Right lobe of liver (tissue), 6 donors: ENCODE data around the gene CACHD1. TPM values are rescaled to one million over a fixed set of nuclear protein-coding genes. Genes with fewer than 3 reads are reported as not detected.

Experiments
- ATAC-seq, 4 donors: fragments of 200-7000 bp; cut with Tn5 transposase; one replicate each; pipeline ENCODE4 v1.9.1; 2020; ENCODE audit warnings: mild to moderate bottlenecking in 4 of 4, moderate library complexity in 4 of 4
- DNase-seq, 3 donors: peaks; one replicate each; pipeline ENCODE4 v3.0.0-alpha.2; 2020
- H3K27ac ChIP-seq, 3 donors: fragments of 200-600 bp; one replicate each; pipeline ENCODE4 v1.8.0; 2022
- H3K27me3 ChIP-seq, 2 donors: fragments of 200-600 bp; one replicate each; pipeline ENCODE4 v1.8.0; 2022
- H3K36me3 ChIP-seq, 4 donors: fragments of 200-600 bp; sonication (generic) in 1 of 4; one replicate each; pipeline versions ENCODE4 v1.5.1 to v1.8.0; 2017 to 2022; ENCODE audit warnings: control low read depth in 1 of 4
- H3K4me1 ChIP-seq, 4 donors: fragments of 200-600 bp; sonication (generic) in 1 of 4; one replicate each; pipeline versions ENCODE4 v1.5.1 to v1.8.0; 2017 to 2022; ENCODE audit warnings: control low read depth in 1 of 4
- H3K4me3 ChIP-seq, 3 donors: fragments of 200-600 bp; one replicate each; pipeline ENCODE4 v1.8.0; 2022
- H3K9me3 ChIP-seq, 4 donors: fragments of 200-600 bp; sonication (generic) in 1 of 4; one replicate each; pipeline versions ENCODE4 v1.5.1 to v1.8.0; 2017 to 2022; ENCODE audit warnings: control low read depth in 1 of 4
- CTCF ChIP-seq, 4 donors: fragments of 200-600 bp in 3 of 4; fragments of 450-650 bp in 1 of 4; IDR thresholded peaks; one replicate each; pipeline versions ENCODE4 v1.5.1 to v1.8.0; 2016 to 2022; ENCODE audit warnings: antibody characterized with exemption in 4 of 4, mild to moderate bottlenecking in 2 of 4
- POLR2A ChIP-seq: fragments of 450-650 bp; IDR thresholded peaks from one replicate; pipeline ENCODE4 v1.6.1; 2017; ENCODE audit warnings: antibody characterized with exemption, mild to moderate bottlenecking
- WGBS: methylation state at CpG from one replicate; pipeline ENCODE4 v1.1.6; 2018; ENCODE audit warnings: low coverage, low lambda C conversion rate; ENCODE audit not compliant: insufficient coverage; ENCODE audit errors: missing lambda C conversion rate; 5-methylcytosine and 5-hydroxymethylcytosine counted together
- intact Hi-C, 2 donors: fragments of 100-400 bp; cut with DNase I; formaldehyde crosslinking; loops; one replicate each; pipeline versions ENCODE4 v1.11.2 to v1.14.1; 2022
- total RNA-seq, 6 experiments: library from RNA; depleted of rRNA in 2 of 6; stranded (reverse); fragments of >200 nt in 2 of 6; fragmentation: NEBNext Ultra II Directional in 3 of 6; extraction: Animal tissue kit (Norgen Biotek cat#: 25700) in 3 of 6; gene quantifications; one replicate each; pipeline versions ENCODE4 v1.1.0 to v1.2.4, GENCODE V29; 2016 to 2023
- donor health status: DM: no; HTN: yes; CAD: no.
- donor health status: DM: no; HTN: no; CAD: no.
- donor health status: DM: no; HTN: no; CAD: no.
- donor health status: DM: no; HTN: yes; CAD: no.
- donor health status: DM: no; HTN: yes; CAD: no.

Gene CACHD1
- total RNA-seq, 6 experiments from 2014 or later: 0.59 to 3.0 (median 1.3) TPM

GRCh38 chr1:64703600-64703999 is 233.7 kb downstream of the CACHD1 start:
- no peak for ATAC-seq
- WGBS: 63% methylated on average over 2 of the region's 2 CpGs
- Histone ChIP-seq H3K27ac (no peak overlapping the region), H3K9me3 (no peaks in the 10 kb centered on the region), H3K4me1 (no peaks in the 10 kb centered on the region), H3K4me3 (no peak overlapping the region), H3K36me3 (no peaks in the 10 kb centered on the region), H3K27me3 (no peaks in the 10 kb centered on the region)
- TF ChIP-seq CTCF (IDR thresholded peaks at IDR 0.05): no peak
- TF ChIP-seq POLR2A: no peak
- DNase-seq: no peak
- intact Hi-C loops: no loop called here

GRCh38 chr1:64705591-64705990 is 235.7 kb downstream of the CACHD1 start:
- Histone ChIP-seq H3K27ac (no peak overlapping the region), H3K9me3 (no peaks in the 10 kb centered on the region), H3K36me3 (no peaks in the 10 kb centered on the region), H3K4me3 (no peak overlapping the region), H3K4me1 (no peaks in the 10 kb centered on the region), H3K27me3 (no peaks in the 10 kb centered on the region)
- 50% methylated on average over 1 of the region's 1 CpG for WGBS
- intact Hi-C loops: no loop called here
- ATAC-seq (no peak), DNase-seq (no peak)
- TF ChIP-seq POLR2A: no peak
- TF ChIP-seq CTCF (IDR thresholded peaks at IDR 0.05): no peak

- ATAC-seq (no peak), DNase-seq (no peak)
- Histone ChIP-seq H3K27me3 (peaks cover 0 to 3% of the 10 kb centered on the region in 2 donors), H3K9me3 (no peaks in the 10 kb centered on the region), H3K4me1 (no peaks in the 10 kb centered on the region), H3K27ac (no peak overlapping the region), H3K36me3 (no peaks in the 10 kb centered on the region), H3K4me3 (no peak overlapping the region)
- intact Hi-C loops: no loop called here
- 21% methylated on average over 1 of the region's 1 CpG for WGBS
- TF ChIP-seq POLR2A (no peak), CTCF (IDR thresholded peaks at IDR 0.05) (no peak)
Measured at GRCh38 chr1:64711266-64711665, 241.3 kb downstream of the CACHD1 start.

GRCh38 chr1:64712049-64712448 is 242.1 kb downstream of the CACHD1 start:
- no peaks in the 10 kb centered on the region for H3K4me1 ChIP-seq
- H3K4me3 ChIP-seq: no peak overlapping the region
- no peak for TF ChIP-seq POLR2A
- TF ChIP-seq CTCF (IDR thresholded peaks at IDR 0.05): no peak
- no peaks in the 10 kb centered on the region for H3K36me3 ChIP-seq
- H3K27ac ChIP-seq: no peak overlapping the region
- ATAC-seq (no peak), DNase-seq (no peak)
- 80% methylated on average over 1 of the region's 2 CpGs for WGBS
- intact Hi-C loops: no loop called here
- no peaks in the 10 kb centered on the region for H3K9me3 ChIP-seq
- H3K27me3 ChIP-seq: peaks cover 0 to 4% of the 10 kb centered on the region in 2 donors

- no peak for DNase-seq
- no peaks in the 10 kb centered on the region for H3K4me1 ChIP-seq
- no peak for ATAC-seq
- no peaks in the 10 kb centered on the region for H3K36me3 ChIP-seq
- 59% methylated on average over 2 of the region's 2 CpGs for WGBS
- no peak overlapping the region for H3K27ac ChIP-seq
- intact Hi-C loops: no loop called here
- peaks cover 0 to 4% of the 10 kb centered on the region in 2 donors for H3K27me3 ChIP-seq
- H3K4me3 ChIP-seq: no peak overlapping the region
- TF ChIP-seq POLR2A: no peak
- no peak for TF ChIP-seq CTCF (IDR thresholded peaks at IDR 0.05)
- H3K9me3 ChIP-seq: no peaks in the 10 kb centered on the region
Measured at GRCh38 chr1:64715186-64715585, 245.3 kb downstream of the CACHD1 start.
